ENCODE data around the gene MAP3K9.

The MAP3K9 gene

GRCh38 chr14:70801836-70802235, 7.5 kb downstream of the MAP3K9 start:
- H3K79me2 ChIP-seq (ENCODE audit: low read length): no peaks in the 10 kb centered on the region
- no peak overlapping the region for H3K27ac ChIP-seq (ENCODE audit: low read length)
- DNase-seq: no peak
- H3K4me1 ChIP-seq (ENCODE audit: low read length): no peaks in the 10 kb centered on the region
- no peak overlapping the region for H3K4me2 ChIP-seq (ENCODE audit: low read depth, low read length)
- H3K9me3 ChIP-seq (replicated peaks; ENCODE audit: insufficient read depth, low read length): no peaks in the 10 kb centered on the region
- H3K9ac ChIP-seq (ENCODE audit: low read length): no peak overlapping the region
- H2AFZ ChIP-seq (ENCODE audit: low read length): no peak overlapping the region
- H3K27me3 ChIP-seq (replicated peaks; ENCODE audit: insufficient read depth, low read length): no peaks in the 10 kb centered on the region
- TF ChIP-seq EZH2phosphoT487 (IDR thresholded peaks at IDR 0.05; ENCODE audit: low read length): no peak
- TF ChIP-seq, protein P1, sequence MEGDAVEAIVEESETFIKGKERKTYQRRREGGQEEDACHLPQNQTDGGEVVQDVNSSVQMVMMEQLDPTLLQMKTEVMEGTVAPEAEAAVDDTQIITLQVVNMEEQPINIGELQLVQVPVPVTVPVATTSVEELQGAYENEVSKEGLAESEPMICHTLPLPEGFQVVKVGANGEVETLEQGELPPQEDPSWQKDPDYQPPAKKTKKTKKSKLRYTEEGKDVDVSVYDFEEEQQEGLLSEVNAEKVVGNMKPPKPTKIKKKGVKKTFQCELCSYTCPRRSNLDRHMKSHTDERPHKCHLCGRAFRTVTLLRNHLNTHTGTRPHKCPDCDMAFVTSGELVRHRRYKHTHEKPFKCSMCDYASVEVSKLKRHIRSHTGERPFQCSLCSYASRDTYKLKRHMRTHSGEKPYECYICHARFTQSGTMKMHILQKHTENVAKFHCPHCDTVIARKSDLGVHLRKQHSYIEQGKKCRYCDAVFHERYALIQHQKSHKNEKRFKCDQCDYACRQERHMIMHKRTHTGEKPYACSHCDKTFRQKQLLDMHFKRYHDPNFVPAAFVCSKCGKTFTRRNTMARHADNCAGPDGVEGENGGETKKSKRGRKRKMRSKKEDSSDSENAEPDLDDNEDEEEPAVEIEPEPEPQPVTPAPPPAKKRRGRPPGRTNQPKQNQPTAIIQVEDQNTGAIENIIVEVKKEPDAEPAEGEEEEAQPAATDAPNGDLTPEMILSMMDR (IDR thresholded peaks at IDR 0.05; ENCODE audit: low read length): no peak
- no peak for TF ChIP-seq EZH2 (optimal IDR thresholded peaks at IDR 0.05; ENCODE audit: low read depth, low read length)
- H3K4me3 ChIP-seq (ENCODE audit: low read length): no peak overlapping the region
- H3K9me2 ChIP-seq (replicated peaks; ENCODE audit: insufficient read depth, low read length): no peaks in the 10 kb centered on the region
- H3K36me3 ChIP-seq (replicated peaks; ENCODE audit: insufficient read depth, low read length): no peaks in the 10 kb centered on the region
- H3F3A ChIP-seq (ENCODE audit: insufficient read depth, low read length): no peaks in the 10 kb centered on the region
- H4K20me1 ChIP-seq (ENCODE audit: insufficient read depth, low read length): no peaks in the 10 kb centered on the region

DNA sequence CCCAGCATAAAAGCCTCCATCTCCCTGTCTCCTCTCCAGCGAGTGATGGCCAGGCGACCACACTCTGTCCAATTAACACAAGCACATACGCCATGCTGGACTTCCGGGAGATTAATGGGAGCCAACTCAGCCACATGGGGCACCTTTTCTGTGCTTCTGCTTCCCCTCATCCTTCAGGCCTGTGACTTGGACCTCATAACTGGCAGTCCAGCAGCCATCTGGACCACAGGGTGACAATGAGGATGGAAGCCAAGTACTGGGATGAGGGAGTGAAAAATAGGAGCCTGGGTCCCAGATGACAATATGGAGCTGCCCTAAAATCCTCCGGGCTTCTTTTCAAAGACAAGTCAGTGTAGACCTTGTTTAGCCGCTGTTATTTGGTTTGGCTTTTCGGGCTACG, 12.8 kb downstream of the MAP3K9 start:
- Histone ChIP-seq H3K27ac (ENCODE audit: low read length) (no peak overlapping the region), H3K9ac (ENCODE audit: low read length) (no peak overlapping the region), H3K9me3 (replicated peaks; ENCODE audit: insufficient read depth, low read length) (no peaks in the 10 kb centered on the region), H3K4me2 (ENCODE audit: low read depth, low read length) (no peak overlapping the region), H2AFZ (ENCODE audit: low read length) (no peak overlapping the region), H3K36me3 (replicated peaks; ENCODE audit: insufficient read depth, low read length) (no peaks in the 10 kb centered on the region), H3K4me3 (ENCODE audit: low read length) (no peak overlapping the region), H3F3A (ENCODE audit: insufficient read depth, low read length) (no peaks in the 10 kb centered on the region), H3K9me2 (replicated peaks; ENCODE audit: insufficient read depth, low read length) (no peaks in the 10 kb centered on the region), H4K20me1 (ENCODE audit: insufficient read depth, low read length) (no peaks in the 10 kb centered on the region), H3K4me1 (ENCODE audit: low read length) (no peaks in the 10 kb centered on the region), H3K27me3 (replicated peaks; ENCODE audit: insufficient read depth, low read length) (no peaks in the 10 kb centered on the region), H3K79me2 (ENCODE audit: low read length) (no peaks in the 10 kb centered on the region)
- no peak for TF ChIP-seq EZH2phosphoT487 (IDR thresholded peaks at IDR 0.05; ENCODE audit: low read length)
- TF ChIP-seq EZH2 (optimal IDR thresholded peaks at IDR 0.05; ENCODE audit: low read depth, low read length): no peak
- TF ChIP-seq, protein P1 (IDR thresholded peaks at IDR 0.05; ENCODE audit: low read length): no peak
- no peak for DNase-seq

DNA sequence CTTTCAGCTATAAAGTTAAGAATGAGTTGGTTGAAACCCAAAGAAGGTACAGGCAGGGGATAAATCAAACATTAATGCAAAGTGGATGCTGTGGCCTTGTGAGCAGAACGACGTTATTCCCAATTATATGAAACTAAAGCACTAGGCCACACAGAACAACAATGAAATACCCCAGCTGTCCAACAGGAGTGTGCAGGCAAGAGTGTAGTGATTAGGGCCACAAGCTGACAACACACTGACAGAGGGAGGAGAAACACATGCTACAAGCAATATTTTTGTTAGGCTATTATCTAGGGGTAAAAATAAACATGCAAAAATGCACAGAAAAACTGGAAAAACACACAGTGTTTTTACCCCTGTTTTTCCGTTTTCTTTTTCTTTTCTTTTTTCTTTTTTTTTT, 15.0 kb downstream of the MAP3K9 start:
- Histone ChIP-seq H3K79me2 (ENCODE audit: low read length) (no peaks in the 10 kb centered on the region), H3K9ac (ENCODE audit: low read length) (no peak overlapping the region), H4K20me1 (ENCODE audit: insufficient read depth, low read length) (no peaks in the 10 kb centered on the region), H3K9me2 (replicated peaks; ENCODE audit: insufficient read depth, low read length) (no peaks in the 10 kb centered on the region), H3K27me3 (replicated peaks; ENCODE audit: insufficient read depth, low read length) (no peaks in the 10 kb centered on the region), H3K4me3 (ENCODE audit: low read length) (no peak overlapping the region), H3K27ac (ENCODE audit: low read length) (no peak overlapping the region), H3K4me2 (ENCODE audit: low read depth, low read length) (no peak overlapping the region), H3K9me3 (replicated peaks; ENCODE audit: insufficient read depth, low read length) (no peaks in the 10 kb centered on the region), H3K4me1 (ENCODE audit: low read length) (no peaks in the 10 kb centered on the region), H3K36me3 (replicated peaks; ENCODE audit: insufficient read depth, low read length) (no peaks in the 10 kb centered on the region), H2AFZ (ENCODE audit: low read length) (no peak overlapping the region), H3F3A (ENCODE audit: insufficient read depth, low read length) (no peaks in the 10 kb centered on the region)
- DNase-seq: no peak
- no peak for TF ChIP-seq EZH2phosphoT487 (IDR thresholded peaks at IDR 0.05; ENCODE audit: low read length)
- no peak for TF ChIP-seq EZH2 (optimal IDR thresholded peaks at IDR 0.05; ENCODE audit: low read depth, low read length)
- TF ChIP-seq, protein P1 (IDR thresholded peaks at IDR 0.05; ENCODE audit: low read length): no peak
